Measurements from ENCODE around the gene ORMDL3.

ORMDL3 gene, protein sequence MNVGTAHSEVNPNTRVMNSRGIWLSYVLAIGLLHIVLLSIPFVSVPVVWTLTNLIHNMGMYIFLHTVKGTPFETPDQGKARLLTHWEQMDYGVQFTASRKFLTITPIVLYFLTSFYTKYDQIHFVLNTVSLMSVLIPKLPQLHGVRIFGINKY

GRCh38 chr17:39927101-39927928, at the start of gene ORMDL3, which contains the start of gene LRRC3C:
Gene ORMDL3 (minus strand): TSS chr17:39927601. CDS start chr17:39924203, 3,398 bp downstream.
Gene LRRC3C (plus strand): TSS chr17:39927732. CDS start chr17:39941524, 13,792 bp downstream.
- peak; percentile 46 to 96 (median 92) for DNase-seq

DNA sequence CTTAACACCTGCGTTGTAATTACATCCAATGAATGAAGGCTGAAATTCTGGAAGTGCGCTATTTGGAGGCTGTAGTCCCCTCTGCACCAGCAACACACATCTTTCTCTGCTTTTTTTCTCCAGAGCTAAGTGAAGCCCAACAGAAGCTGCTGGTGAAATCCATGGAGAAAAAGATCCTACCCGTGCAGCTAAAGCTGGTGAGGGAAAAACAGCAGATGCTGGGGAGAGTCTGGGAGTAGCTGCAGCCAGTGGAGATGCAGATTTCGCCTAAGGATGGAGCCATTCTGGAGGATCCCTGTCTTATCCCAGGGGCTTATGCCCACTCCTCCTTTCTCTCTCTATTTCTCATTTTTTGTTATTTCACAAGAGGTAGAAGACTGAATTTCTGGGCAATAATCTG, 48.4 kb upstream of the ORMDL3 start:
- DNase-seq, result no peak

DNA sequence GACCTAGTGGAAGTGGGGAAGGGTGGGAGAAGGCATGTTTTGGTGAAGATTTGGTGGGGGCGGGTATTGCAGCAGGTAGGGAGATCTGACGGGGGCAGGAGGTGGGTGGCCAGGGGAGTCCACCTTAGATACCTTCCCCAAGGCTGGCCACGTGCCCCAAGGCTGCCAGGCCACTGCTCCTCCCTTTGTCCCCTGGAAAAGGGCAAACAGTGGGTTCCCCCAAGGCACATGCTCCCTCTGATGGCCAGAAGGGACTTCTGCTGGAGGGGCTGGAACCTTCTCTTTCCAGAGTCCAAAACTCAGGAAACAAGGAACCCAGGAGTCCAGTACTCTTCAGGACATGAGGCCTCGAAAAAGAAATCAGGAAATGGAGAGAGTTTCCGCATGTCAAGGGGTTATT, 47.0 kb upstream of the ORMDL3 start:
- DNase-seq, result no peak

DNA sequence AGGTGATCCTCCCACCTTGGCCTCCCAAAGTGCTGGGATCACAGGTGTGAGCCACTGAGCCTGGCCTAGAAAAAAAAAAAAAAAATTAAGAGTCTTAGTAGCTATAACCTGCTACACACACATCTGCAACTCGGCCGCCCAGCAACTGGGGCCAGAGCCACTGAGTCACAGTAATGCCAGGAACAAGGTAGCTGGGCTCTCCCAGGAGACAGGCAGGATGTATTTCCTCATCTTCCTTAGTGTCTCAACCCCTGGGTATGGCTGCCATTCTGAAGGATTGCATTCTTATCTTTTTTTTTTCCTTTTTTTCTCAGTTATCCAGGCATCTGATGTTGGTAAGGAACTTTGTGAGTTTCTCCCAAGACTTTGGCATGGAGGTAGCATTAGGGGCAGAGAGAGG, 46.1 kb upstream of the ORMDL3 start:
- DNase-seq, result no peak

DNA sequence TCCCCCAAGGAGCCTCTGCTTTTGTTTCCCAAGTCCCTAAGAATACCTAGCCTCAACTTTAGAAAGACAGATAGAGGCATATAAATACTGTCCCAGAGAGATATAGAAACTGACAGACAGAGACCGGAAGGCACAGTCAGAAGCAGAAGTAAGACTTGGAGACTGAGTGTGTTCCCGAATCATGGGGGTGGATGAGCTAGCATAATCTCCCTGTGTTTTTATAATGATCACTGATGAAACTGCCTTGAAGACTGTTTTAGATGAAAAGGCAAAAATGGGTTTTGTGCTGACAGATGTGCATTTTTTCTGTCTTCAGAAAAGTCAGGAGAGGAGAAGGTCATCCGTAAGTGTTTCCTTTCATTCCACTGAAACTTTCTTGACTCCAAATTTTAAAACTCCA, 44.9 kb upstream of the ORMDL3 start:
- DNase-seq, result no peak

DNA sequence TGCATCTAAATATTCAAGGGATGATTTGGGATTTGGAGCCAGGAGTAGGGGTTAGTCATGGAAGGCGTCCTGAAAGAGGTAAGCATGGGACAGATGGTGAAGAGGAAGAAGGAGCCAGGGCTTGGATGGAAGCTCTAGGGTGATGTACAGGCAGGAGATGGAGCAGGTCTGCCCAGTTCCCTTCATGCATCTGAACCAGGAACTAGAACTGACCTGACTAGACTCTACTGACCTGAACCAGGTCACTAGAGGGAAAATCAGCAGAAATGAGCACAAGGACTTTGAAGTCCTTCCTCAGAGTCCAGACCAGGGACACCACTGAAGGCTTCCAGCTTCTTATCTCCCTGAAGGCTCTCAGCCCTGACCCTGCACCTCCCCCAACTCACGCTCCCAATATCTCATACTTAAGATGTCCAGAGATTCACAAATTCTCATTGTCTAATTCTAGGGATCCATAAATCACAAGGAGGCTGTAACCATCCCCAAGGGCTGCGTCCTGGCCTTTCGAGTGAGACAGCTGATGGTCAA, 43.7 kb upstream of the ORMDL3 start:
- DNase-seq, result no peak

DNA sequence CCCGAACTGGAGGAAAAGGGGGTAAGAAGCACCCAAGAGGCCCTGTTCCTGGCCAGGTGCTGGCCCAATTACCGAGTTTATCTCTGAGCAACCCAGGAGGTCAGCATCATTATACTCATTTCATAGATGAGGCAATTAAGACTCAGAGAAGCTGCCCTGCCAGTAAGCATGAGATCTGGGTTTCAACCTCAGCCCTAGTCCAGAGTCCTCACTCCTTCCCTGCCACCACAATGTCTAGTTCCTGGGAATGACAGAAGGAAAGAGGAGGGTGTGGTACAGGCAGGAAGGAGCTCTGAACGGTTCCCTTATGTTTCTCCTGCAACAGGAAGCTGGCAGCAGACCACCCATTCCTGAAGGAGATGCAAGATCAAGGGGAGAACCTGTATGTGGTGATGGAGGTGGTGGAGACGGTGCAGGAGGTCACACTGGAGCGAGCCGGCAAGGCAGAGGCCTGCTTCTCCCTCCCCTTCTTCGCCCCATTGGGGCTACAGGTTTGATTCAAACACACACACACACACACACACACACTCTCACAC, 42.8 kb upstream of the ORMDL3 start:
- no peak for DNase-seq

DNA sequence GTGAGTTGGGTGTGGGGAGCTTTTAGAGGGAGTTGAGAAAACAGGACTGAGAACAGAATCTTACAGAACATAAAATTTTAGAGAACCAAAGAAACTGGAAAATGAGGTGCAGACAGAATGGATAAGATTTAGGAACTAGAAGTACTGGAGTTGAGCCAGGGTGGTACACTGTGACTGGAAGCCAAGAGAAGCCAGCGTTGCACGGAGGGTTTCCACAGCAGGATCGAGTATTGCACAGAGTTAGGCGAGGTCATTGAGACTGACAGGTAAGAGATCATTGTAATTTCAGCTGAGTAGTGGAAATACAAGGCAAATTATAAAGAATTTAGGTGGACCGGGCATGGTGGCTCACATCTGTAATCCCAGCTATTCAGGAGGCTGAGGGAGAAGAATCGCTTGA, 42.0 kb upstream of the ORMDL3 start:
- no peak for DNase-seq

- DNase-seq, result no peak
Measured at GRCh38 chr17:39968761-39969160, 41.4 kb upstream of the ORMDL3 start.

- no peak for DNase-seq
Measured at GRCh38 chr17:39966771-39967170, 39.4 kb upstream of the ORMDL3 start.

DNA sequence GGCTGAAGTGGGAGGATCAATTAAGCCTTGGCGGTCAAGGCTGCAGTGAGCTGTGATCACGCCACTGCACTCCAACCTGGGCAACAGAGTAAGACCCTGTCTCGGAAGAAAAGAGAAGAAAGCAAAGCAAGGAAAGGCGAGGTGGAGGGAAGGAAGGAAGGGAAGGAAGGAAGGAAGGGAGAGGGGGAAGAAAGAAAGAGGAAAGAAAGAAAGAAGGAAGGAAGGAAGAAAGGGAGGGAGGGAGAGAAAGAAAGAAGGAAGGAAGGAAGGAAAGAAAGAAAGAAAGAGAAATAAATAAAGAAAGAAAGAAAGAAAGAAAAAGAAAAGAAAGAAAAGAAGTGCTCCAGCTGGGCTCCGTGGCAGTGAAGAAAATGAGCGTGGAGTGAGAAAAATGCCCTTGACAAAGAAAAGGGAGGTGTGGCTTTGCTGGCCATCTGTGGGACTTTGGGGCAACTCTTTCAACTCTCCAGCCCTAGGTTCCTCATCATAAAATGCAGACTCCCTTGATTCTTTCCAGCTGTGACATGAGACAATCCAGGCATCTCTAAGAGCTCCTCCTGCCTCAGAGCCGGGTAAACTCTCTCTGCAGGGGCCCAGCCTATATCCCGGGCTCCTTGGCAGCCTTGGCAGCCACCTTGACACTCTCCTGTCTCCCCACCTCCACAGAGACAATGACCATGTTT, 37.8 kb upstream of the ORMDL3 start:
- no peak for DNase-seq

DNA sequence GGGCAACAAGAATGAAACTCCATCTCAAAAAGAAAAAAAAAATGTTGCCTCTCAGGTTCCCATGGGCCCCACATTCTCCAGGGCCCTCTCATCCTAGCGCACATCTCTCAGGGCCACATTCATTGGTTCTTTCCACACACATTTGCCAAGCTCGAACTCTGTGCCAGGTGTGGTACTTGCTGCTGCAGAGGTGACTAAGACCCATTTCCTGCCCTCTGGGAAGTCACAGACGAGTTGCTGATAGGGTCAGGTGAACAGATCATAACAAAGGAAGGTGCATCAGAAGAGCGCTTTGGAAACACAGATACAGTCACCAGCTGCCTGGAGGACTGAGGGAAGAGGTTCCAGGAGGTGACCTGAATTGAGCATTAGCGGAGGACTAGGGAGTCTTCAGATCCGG, 36.4 kb upstream of the ORMDL3 start:
- DNase-seq, result no peak

DNA sequence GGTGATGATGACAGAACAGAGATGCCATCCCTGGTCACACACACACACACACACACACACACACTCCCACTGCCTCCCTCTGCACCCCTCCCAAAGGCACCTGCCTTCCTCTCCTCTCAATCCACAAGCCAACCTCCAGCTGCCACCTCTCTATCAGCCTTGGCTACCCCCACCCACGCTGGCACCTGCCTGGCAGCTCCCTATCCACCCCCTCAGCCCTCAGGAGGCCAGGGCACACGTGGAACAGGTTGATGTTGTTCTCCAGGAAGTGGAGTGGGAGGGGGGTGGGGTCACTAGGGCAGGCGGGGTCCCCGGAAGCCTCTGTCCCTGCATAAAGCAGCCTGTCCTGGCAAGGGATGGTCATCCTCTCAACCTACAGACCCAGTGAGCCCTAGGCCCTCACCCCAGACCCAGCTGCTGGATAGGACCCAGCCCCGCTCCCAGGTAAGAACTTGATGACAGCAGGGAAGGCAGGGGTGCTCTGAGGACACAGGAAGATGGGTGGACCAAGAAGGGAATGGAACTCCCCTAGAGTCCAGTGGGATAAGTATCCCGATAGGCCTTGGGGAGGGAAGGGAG, 35.3 kb upstream of the ORMDL3 start, which contains the start of gene GSDMA:
TSS of gene GSDMA (plus strand) at position 363 of the 579 bp plus-strand sequence. CDS start 2,684 bp downstream, outside the sequence.
- DNase-seq, result no peak

DNA sequence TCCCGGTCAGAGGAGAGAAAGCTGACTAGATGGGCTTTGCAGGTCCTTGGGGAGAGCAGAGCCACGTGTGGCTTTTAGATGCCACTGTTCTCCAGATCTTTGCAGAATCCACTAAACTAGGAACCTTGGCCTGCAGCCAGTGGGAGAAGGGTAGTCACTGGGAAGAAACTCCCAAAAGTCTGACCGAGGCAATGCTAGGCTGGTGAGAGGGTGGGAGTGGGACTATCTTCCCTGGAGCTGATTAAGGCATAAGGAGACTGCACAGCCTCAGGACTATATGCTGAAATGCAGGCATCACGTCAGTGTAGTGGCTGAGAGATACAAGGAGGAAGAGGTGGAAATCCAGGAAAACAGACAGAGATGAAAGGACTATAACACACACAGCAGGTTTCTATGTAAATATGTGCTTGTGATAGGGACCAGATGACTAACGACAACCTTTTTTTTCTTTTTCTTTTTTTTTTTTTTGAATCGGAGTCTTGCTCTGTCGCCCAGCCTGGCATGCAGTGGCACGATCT, 33.2 kb upstream of the ORMDL3 start:
- DNase-seq, result no peak

DNA sequence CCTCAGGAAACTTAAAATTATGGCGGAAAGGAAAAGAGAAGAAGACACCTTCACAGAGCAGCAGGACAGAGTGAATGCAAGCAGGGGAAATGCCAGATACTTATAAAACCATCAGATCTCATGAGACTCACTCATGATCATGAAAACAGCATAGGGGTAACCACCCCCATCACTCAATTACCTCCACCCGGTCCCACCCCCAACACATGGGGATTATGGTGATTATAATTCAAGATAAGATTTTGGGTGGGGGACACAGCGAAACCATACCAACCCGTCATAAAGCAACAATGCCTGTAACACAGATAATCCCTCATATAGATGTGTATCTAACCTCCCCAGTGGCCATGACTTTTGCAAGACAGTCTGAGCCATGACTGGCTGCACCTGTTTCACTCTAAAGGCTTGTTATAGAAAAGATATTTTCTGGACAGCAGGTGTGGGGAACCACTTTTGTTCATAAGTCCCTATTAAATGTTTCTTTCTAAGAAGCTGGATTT, 28.4 kb upstream of the ORMDL3 start:
- DNase-seq, result no peak

- DNase-seq, result no peak
Measured at GRCh38 chr17:39954876-39955275, 27.5 kb upstream of the ORMDL3 start.

DNA sequence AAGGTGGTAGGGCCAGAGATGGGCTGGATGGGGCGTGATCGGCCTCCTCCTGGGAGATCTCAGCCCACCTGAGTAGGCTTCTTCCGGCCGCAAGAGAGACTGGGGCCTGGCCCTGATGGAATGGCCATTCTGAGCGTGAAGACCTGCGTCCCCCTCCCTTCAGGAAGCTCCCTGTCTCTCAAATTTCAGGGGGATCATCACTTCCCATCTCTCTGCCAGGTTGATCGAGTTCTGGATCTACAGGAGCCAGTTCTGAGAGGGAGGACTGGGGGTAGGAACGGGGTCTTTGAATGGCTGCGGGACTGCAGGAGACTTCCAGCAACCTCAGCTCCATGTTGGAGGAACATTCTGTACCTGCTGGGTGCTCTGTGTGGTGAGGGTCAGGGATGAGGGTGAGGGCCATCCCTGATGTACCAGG, 26.1 kb upstream of the ORMDL3 start:
- DNase-seq, result no peak

GRCh38 chr17:39952680-39953470, 25.5 kb upstream of the ORMDL3 start:
- peak; percentile 41 to 100 (median 97) for DNase-seq

GRCh38 chr17:39951924-39952679, 24.7 kb upstream of the ORMDL3 start:
- no peak for DNase-seq

Data from anterior cingulate cortex (tissue), 58 donors.